Muscle layer of duodenum (tissue), 2 donors: ENCODE measurements around the gene EFHD2.
A peak's percentile ranks its signal among the peaks of the same experiment; 100 is the strongest.

Experiments
- H3K27ac ChIP-seq: one replicate; pipeline ENCODE4 v1.7.0; 2013; ENCODE audit warnings: mild to moderate bottlenecking, low read length
- H3K27me3 ChIP-seq: one replicate; pipeline ENCODE4 v1.7.0; 2013; ENCODE audit warnings: low read depth, mild to moderate bottlenecking, control low read depth, low read length
- H3K36me3 ChIP-seq, 2 donors: one replicate each; pipeline ENCODE4 v1.7.0; 2013; ENCODE audit warnings: low read length in 2 of 2, control low read depth in 1 of 2, mild to moderate bottlenecking in 1 of 2; ENCODE audit not compliant: insufficient read depth in 2 of 2, control insufficient read depth in 1 of 2
- H3K4me1 ChIP-seq, 2 donors: one replicate each; pipeline ENCODE4 v1.7.0; 2013; ENCODE audit warnings: low read length in 2 of 2, mild to moderate bottlenecking in 2 of 2, control low read depth in 1 of 2, moderate library complexity in 1 of 2; ENCODE audit not compliant: insufficient read depth in 2 of 2, control insufficient read depth in 1 of 2
- H3K4me3 ChIP-seq, 2 donors: one replicate each; pipeline ENCODE4 v1.7.0; 2013; ENCODE audit warnings: low read length in 2 of 2, low read depth in 1 of 2, mild to moderate bottlenecking in 1 of 2
- H3K9me3 ChIP-seq, 2 donors: one replicate each; pipeline ENCODE4 v1.7.0; 2013; ENCODE audit warnings: low read length in 2 of 2, control low read depth in 1 of 2, mild to moderate bottlenecking in 1 of 2; ENCODE audit not compliant: control insufficient read depth in 1 of 2
- donor health status: healthy.

EFHD2 gene

GRCh38 chr1:15409388-15410222 is at the start of gene EFHD2:
Gene EFHD2 (plus strand): TSS chr1:15409888. CDS start chr1:15409972, 84 bp downstream.
- Histone ChIP-seq H3K27me3 (no peaks in the 10 kb centered on the region), H3K36me3 (no peaks in the 10 kb centered on the region), H3K4me3 (peak within 1 kb of the TSS; percentile 74 to 75), H3K9me3 (no peaks in the 10 kb centered on the region), H3K4me1 (peaks cover 3 to 27% of the 10 kb centered on the region in 2 donors), H3K27ac (peak within 1 kb of the TSS; percentile 74)

- Histone ChIP-seq H3K4me3 (no peak overlapping the region), H3K36me3 (no peaks in the 10 kb centered on the region), H3K27me3 (no peaks in the 10 kb centered on the region), H3K9me3 (no peaks in the 10 kb centered on the region), H3K4me1 (no peaks in the 10 kb centered on the region), H3K27ac (no peak overlapping the region)
These were observed 49.0 kb upstream of the EFHD2 start for GRCh38 chr1:15360700-15361099.

- Histone ChIP-seq H3K9me3 (no peaks in the 10 kb centered on the region), H3K4me3 (no peak overlapping the region), H3K4me1 (no peaks in the 10 kb centered on the region), H3K27me3 (no peaks in the 10 kb centered on the region), H3K36me3 (no peaks in the 10 kb centered on the region), H3K27ac (no peak overlapping the region)
These were observed 47.5 kb upstream of the EFHD2 start for GRCh38 chr1:15362096-15362736.

GRCh38 chr1:15362737-15363128 is 47.0 kb upstream of the EFHD2 start:
- Histone ChIP-seq H3K27ac (no peak overlapping the region), H3K27me3 (no peaks in the 10 kb centered on the region), H3K4me3 (no peak overlapping the region), H3K36me3 (no peaks in the 10 kb centered on the region), H3K4me1 (no peaks in the 10 kb centered on the region), H3K9me3 (no peaks in the 10 kb centered on the region)

- Histone ChIP-seq H3K27me3 (no peaks in the 10 kb centered on the region), H3K27ac (no peak overlapping the region), H3K4me3 (no peak overlapping the region), H3K4me1 (peaks cover 0 to 4% of the 10 kb centered on the region in 2 donors), H3K36me3 (no peaks in the 10 kb centered on the region), H3K9me3 (no peaks in the 10 kb centered on the region)
These were observed 44.9 kb upstream of the EFHD2 start for GRCh38 chr1:15364740-15365139.

DNA sequence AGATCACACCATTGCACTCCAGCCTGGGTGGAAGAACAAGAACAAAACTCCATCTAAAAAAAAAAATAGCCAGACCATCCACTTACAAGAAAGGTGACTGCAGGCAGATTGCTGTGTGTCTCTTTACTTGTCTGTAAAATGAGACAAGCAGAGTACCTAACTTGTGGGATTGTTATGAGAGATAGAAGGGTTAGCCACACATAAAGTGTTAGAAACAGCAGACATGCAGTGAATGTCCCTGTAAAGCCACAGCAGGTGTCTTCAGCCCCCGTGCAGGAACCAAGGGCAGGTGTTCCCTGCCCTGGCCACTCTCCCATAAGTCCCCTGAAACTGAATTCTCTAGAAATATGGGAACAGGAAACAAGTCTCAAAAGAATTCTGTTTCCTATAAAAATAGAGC is 40.8 kb upstream of the EFHD2 start:
- Histone ChIP-seq H3K4me1 (peaks cover 10 to 15% of the 10 kb centered on the region in 2 donors), H3K27me3 (no peaks in the 10 kb centered on the region), H3K36me3 (no peaks in the 10 kb centered on the region), H3K4me3 (no peak overlapping the region), H3K27ac (no peak overlapping the region), H3K9me3 (no peaks in the 10 kb centered on the region)

- Histone ChIP-seq H3K27ac (peak overlapping the region; percentile 23), H3K27me3 (no peaks in the 10 kb centered on the region), H3K9me3 (no peaks in the 10 kb centered on the region), H3K4me1 (peaks cover 10 to 15% of the 10 kb centered on the region in 2 donors), H3K36me3 (no peaks in the 10 kb centered on the region), H3K4me3 (no peak overlapping the region)
These were observed 39.4 kb upstream of the EFHD2 start for GRCh38 chr1:15370268-15370667.

GRCh38 chr1:15370781-15371520 is 38.7 kb upstream of the EFHD2 start:
- H3K27me3 ChIP-seq = no peaks in the 10 kb centered on the region

DNA sequence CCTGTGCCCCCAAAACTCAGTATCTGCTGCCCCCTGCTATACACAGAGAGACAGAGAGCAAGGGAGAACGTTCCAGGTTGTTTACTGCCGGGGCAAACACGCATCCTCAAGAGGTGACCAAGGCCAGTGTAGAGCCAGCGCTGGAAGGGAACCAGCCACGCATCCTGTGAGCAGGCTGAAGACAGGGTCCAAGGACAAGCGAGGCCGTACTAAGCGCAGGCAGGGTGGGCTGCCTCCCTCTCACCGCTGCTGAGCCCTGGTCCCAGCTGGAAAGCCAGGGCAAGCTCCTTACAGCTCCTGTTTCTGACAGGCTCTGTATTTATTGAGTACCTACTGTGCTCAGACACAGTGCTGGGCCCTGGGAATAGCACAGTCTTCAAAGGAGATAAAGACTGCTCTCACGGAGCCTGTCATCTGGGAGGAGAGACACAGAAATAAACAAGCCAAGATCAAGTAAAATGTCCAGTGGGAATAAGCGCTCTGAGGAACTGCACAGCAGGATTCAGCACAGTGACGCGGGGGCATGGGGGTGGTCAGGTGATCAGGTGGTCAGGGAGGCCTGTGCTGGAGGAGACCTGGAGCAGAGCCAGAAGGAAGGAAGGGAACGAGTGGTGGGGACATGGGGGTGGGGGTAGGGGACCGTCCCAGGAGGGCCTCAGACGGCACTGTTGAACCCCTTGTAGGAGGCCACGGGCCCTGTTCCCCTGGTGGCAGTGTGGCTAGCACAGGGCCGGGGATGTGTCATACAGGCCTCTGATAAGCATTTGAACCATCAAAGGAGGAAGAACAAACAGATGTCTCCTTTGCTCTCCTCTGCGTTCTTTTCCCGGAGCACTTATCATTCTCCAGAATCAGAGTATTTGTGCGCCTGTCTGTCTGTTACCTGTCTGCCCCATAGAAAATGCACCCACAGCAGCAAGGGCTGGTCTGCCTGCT is 37.8 kb upstream of the EFHD2 start:
- H3K27ac ChIP-seq = no peak overlapping the region
- H3K36me3 ChIP-seq = no peaks in the 10 kb centered on the region
- no peaks in the 10 kb centered on the region for H3K27me3 ChIP-seq

More at GRCh38 chr1:15370781-15371520, 38.7 kb upstream of the EFHD2 start:
- Histone ChIP-seq H3K27ac (peak overlapping the region; percentile 23), H3K4me1 (peaks cover 10 to 15% of the 10 kb centered on the region in 2 donors), H3K36me3 (no peaks in the 10 kb centered on the region), H3K4me3 (no peak overlapping the region), H3K9me3 (no peaks in the 10 kb centered on the region)

DNA sequence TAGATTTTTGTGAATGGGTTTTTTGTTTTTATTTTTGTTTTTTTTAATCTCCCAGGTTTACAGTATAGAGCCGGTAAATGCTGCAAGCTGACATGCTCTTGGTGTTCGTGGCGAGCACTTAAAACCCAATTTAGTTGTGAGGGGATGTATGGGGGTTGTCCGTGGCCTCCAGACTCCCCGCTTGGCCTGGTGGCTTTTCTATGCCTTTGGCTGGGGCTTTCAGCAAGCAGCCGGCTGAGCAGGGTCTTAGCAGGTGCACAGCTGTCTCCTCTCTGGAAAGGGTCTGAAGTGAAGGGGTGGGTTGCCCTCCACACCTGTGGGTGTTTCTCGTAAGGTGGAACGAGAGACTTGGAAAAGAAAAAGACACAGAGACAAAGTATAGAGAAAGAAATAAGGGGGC is 31.0 kb upstream of the EFHD2 start:
- Histone ChIP-seq H3K36me3 (no peaks in the 10 kb centered on the region), H3K4me1 (no peaks in the 10 kb centered on the region), H3K9me3 (no peaks in the 10 kb centered on the region), H3K27me3 (no peaks in the 10 kb centered on the region), H3K4me3 (no peak overlapping the region), H3K27ac (no peak overlapping the region)

More for the DNA sequence above, 37.8 kb upstream of the EFHD2 start:
- Histone ChIP-seq H3K4me3 (no peak overlapping the region), H3K9me3 (no peaks in the 10 kb centered on the region), H3K4me1 (peaks cover 10 to 15% of the 10 kb centered on the region in 2 donors)
